Endothelial cell of umbilical vein (primary cell): ENCODE measurements around the gene NUP155. TPM values are rescaled to one million over a fixed set of nuclear protein-coding genes. Genes with fewer than 3 reads are reported as not detected.

Experiments used
- BruUV-seq: library from RNA; stranded (reverse); fragments of 400-500 nt; replicated peaks from 2 replicates; lab custom pipeline; 2021; lab: Mats Ljungman, UMichigan
- CTCF ChIA-PET: fragments of 300-600, 350-600 bp; sonication (Branson Sonifier 250); formaldehyde crosslinking; loops from one replicate; lab custom pipeline; 2021; ENCODE audit warnings: antibody characterized with exemption, inconsistent platforms; lab: Charles Lee
- POLR2A ChIA-PET: fragments of 300-600, 350-600 bp; sonication (Branson Sonifier 250); formaldehyde crosslinking; loops from one replicate; lab custom pipeline; 2021; ENCODE audit warnings: antibody characterized with exemption, inconsistent platforms; lab: Charles Lee
- DNase-seq: peaks from one replicate; pipeline ENCODE4 v3.0.0-alpha.2; 2011; ENCODE audit warnings: low read depth, low spot score
- FAIRE-seq: peaks from 2 replicates; lab custom pipeline; 2011; peaks lifted over from hg19 to GRCh38; lab: Jason Lieb, UNC
- H2AFZ ChIP-seq: 2 replicates; pipeline ENCODE4 v1.6.0; 2012; ENCODE audit warnings: low read depth, low read length, control low read depth, inconsistent platforms
- H3K27ac ChIP-seq: 2 replicates; pipeline ENCODE4 v1.5.1; 2011; ENCODE audit warnings: low read depth, mild to moderate bottlenecking, control low read depth, low read length, moderate library complexity; ENCODE audit not compliant: insufficient read depth
- H3K27me3 ChIP-seq, 2 experiments: 2 replicates each; pipeline versions ENCODE4 v1.6.0 to v1.6.1; 2011; ENCODE audit warnings: low read length in 2 of 2, mixed read lengths in 1 of 2; ENCODE audit not compliant: control insufficient read depth in 2 of 2, insufficient read depth in 2 of 2
- H3K36me3 ChIP-seq, 2 experiments: 2 replicates in 1 of 2; 3 replicates in 1 of 2; pipeline ENCODE4 v1.5.1; 2011; ENCODE audit warnings: low read length in 2 of 2, mild to moderate bottlenecking in 1 of 2, moderate library complexity in 1 of 2; ENCODE audit not compliant: control insufficient read depth in 2 of 2, insufficient read depth in 2 of 2; ENCODE audit errors: extremely low read depth in 1 of 2
- H3K4me1 ChIP-seq: 3 replicates; pipeline ENCODE4 v1.5.1; 2011; ENCODE audit warnings: mild to moderate bottlenecking, low read length; ENCODE audit not compliant: control insufficient read depth, insufficient read depth; ENCODE audit errors: extremely low read depth
- H3K4me2 ChIP-seq: 2 replicates; pipeline ENCODE4 v1.6.1; 2011; ENCODE audit warnings: low read length, control low read depth, mixed read lengths; ENCODE audit not compliant: insufficient read depth
- H3K4me3 ChIP-seq, 3 experiments: fragments of 200-600 bp in 1 of 3; sonication (generic), shearing (Covaris generic) in 1 of 3; replicated peaks in 1 of 3; 2 replicates each; pipeline ENCODE4 v1.5.1; 2011 to 2016; ENCODE audit warnings: control low read depth in 3 of 3, low read length in 3 of 3, mild to moderate bottlenecking in 2 of 3, inconsistent platforms in 1 of 3, low read depth in 1 of 3, moderate library complexity in 1 of 3; ENCODE audit not compliant: insufficient read depth in 1 of 3
- H3K79me2 ChIP-seq: 2 replicates; pipeline ENCODE4 v1.6.0; 2012; ENCODE audit warnings: low read length, inconsistent platforms; ENCODE audit not compliant: control insufficient read depth, insufficient read depth
- H3K9ac ChIP-seq: replicated peaks from 2 replicates; pipeline ENCODE3; 2011; ENCODE audit warnings: low read length, control low read depth; ENCODE audit not compliant: insufficient read depth; ENCODE audit errors: extremely low read depth
- H3K9me1 ChIP-seq: replicated peaks from 3 replicates; pipeline ENCODE4 v1.6.0; 2011; ENCODE audit warnings: mild to moderate bottlenecking, low read length; ENCODE audit not compliant: control insufficient read depth, insufficient read depth; ENCODE audit errors: extremely low read depth
- H3K9me3 ChIP-seq: replicated peaks from 2 replicates; pipeline ENCODE4 v1.5.1; 2012; ENCODE audit warnings: low read length, inconsistent platforms; ENCODE audit not compliant: control insufficient read depth, insufficient read depth
- H4K20me1 ChIP-seq: replicated peaks from 2 replicates; pipeline ENCODE3; 2011; ENCODE audit warnings: mild to moderate bottlenecking, low read length; ENCODE audit not compliant: control insufficient read depth, insufficient read depth; ENCODE audit errors: extremely low read depth
- CTCF ChIP-seq, 2 donors: IDR thresholded peaks; 1 replicate in 1 of 2; 2 replicates in 1 of 2; pipeline ENCODE4 v1.5.1; 2011; ENCODE audit warnings: low read length in 2 of 2, mild to moderate bottlenecking in 2 of 2, moderate library complexity in 2 of 2, control low read depth in 1 of 2, inconsistent platforms in 1 of 2, low read depth in 1 of 2; ENCODE audit not compliant: insufficient read depth in 1 of 2; ENCODE audit errors: extremely low read depth in 1 of 2
- EZH2 ChIP-seq: IDR thresholded peaks from 2 replicates; pipeline ENCODE4 v1.6.1; 2012; ENCODE audit warnings: borderline replicate concordance, low read depth, mild to moderate bottlenecking, moderate library complexity, low read length, inconsistent platforms; ENCODE audit not compliant: severe bottlenecking
- FOS ChIP-seq: IDR thresholded peaks from 2 replicates; pipeline ENCODE4 v1.6.1; 2011; ENCODE audit warnings: mild to moderate bottlenecking, low read length, moderate library complexity, borderline replicate concordance; ENCODE audit not compliant: insufficient read depth
- GATA2 ChIP-seq: IDR thresholded peaks from 2 replicates; pipeline ENCODE4 v1.7.0; 2011; ENCODE audit warnings: low read depth, mild to moderate bottlenecking, moderate library complexity, mixed read lengths, low read length; ENCODE audit not compliant: insufficient read length, insufficient read depth
- JUN ChIP-seq: IDR thresholded peaks from 2 replicates; pipeline ENCODE4 v1.6.1; 2011; ENCODE audit warnings: borderline replicate concordance, low read depth; ENCODE audit not compliant: insufficient read length, insufficient read depth
- MAX ChIP-seq: IDR thresholded peaks from 2 replicates; pipeline ENCODE4 v1.6.1; 2011; ENCODE audit not compliant: insufficient read depth, insufficient read length
- MYC ChIP-seq: IDR thresholded peaks from one replicate; pipeline ENCODE4 v1.6.1; 2011; ENCODE audit warnings: mild to moderate bottlenecking, low read depth, low read length
- POLR2A ChIP-seq: IDR thresholded peaks from 2 replicates; pipeline ENCODE4 v1.6.1; 2012; ENCODE audit warnings: low read depth, mild to moderate bottlenecking, control low read depth, low read length
- POLR2AphosphoS5 ChIP-seq: IDR thresholded peaks from 2 replicates; pipeline ENCODE4 v1.6.1; 2012; ENCODE audit warnings: low read depth, mild to moderate bottlenecking, control low read depth, low read length, moderate library complexity; ENCODE audit not compliant: insufficient read depth
- dilution Hi-C: fragments of 300-500 bp; cut with MboI; formaldehyde crosslinking; loops from one replicate; pipeline ENCODE4 v1.15.0; 2019; ENCODE audit warnings: low sequenced_read_pairs; ENCODE audit not compliant: extremely low pct_ligation_motif_present
- intact Hi-C: fragments of 100-400 bp; cut with micrococcal nuclease; formaldehyde crosslinking; loops from one replicate; pipeline ENCODE4 v1.10.0; 2022
- polyA plus RNA-seq, 4 experiments: library from polyadenylated mRNA; depleted of rRNA in 3 of 4; stranded (reverse) in 3 of 4; unstranded in 1 of 4; fragments of >200 nt; gene quantifications; 2 replicates each; pipeline versions ENCODE4 v1.2.1 to v1.2.3, GENCODE V29; 2011 to 2012; ENCODE audit warnings: missing spikeins in 1 of 4
- total RNA-seq: library from RNA; stranded (reverse); gene quantifications from 2 replicates; pipeline ENCODE4 v1.2.3, GENCODE V29; 2021

The NUP155 gene
- total and polyA plus RNA-seq, 2 donors (not counting 3 experiments of a cell fraction or from before 2014, with no cell fraction given) = 11.1 to 36.6 TPM

- no peak for FAIRE-seq
- dilution Hi-C loops = no loop called here
Measured at GRCh38 chr5:37255774-37256358, 115.0 kb downstream of the NUP155 start.

More at GRCh38 chr5:37255774-37256358, 115.0 kb downstream of the NUP155 start:
- DNase-seq = no peak
- POLR2A ChIA-PET = no interaction called here
- intact Hi-C loops = no loop called here
- no peak overlapping the region for H3K4me2 ChIP-seq
- H3K27ac ChIP-seq = no peak overlapping the region
- no peaks in the 10 kb centered on the region for H3K27me3 ChIP-seq
- no peak for TF ChIP-seq JUN
- TF ChIP-seq GATA2 = no peak
- TF ChIP-seq CTCF (IDR thresholded peaks at IDR 0.05; ENCODE audit: extremely low read depth in 1 of 2, insufficient read depth in 1 of 2, low read depth in 1 of 2, low read length in 2 of 2) = no peak
- TF ChIP-seq FOS = no peak
- no peak for TF ChIP-seq EZH2
- no peak for TF ChIP-seq POLR2A
- no peak for TF ChIP-seq MAX
- no peak for TF ChIP-seq POLR2AphosphoS5
- no peak for TF ChIP-seq MYC
- no peak overlapping the region for H3K4me3 ChIP-seq
- no peaks in the 10 kb centered on the region for H3K9me1 ChIP-seq
- no peaks in the 10 kb centered on the region for H3K79me2 ChIP-seq
- no peaks in the 10 kb centered on the region for H3K36me3 ChIP-seq
- no peak overlapping the region for H2AFZ ChIP-seq
- BruUV-seq = no TSS peak
- no peaks in the 10 kb centered on the region for H3K4me1 ChIP-seq
- no peaks in the 10 kb centered on the region for H3K9me3 ChIP-seq
- H4K20me1 ChIP-seq = no peaks in the 10 kb centered on the region
- no peak overlapping the region for H3K9ac ChIP-seq
- CTCF ChIA-PET = no interaction called here
